ENCODE measurements around the gene ABHD10. TPM values are rescaled to one million over a fixed set of nuclear protein-coding genes. Genes with fewer than 3 reads are reported as not detected.

The ABHD10 gene
- total RNA-seq, 1 experiment from 2014 or later = 30.3 TPM

- intact Hi-C loops (cut with micrococcal nuclease; ENCODE audit: unreplicated experiment) = no loop called here
These were observed 53.4 kb downstream of the ABHD10 start for GRCh38 chr3:112032098-112032731.

DNA sequence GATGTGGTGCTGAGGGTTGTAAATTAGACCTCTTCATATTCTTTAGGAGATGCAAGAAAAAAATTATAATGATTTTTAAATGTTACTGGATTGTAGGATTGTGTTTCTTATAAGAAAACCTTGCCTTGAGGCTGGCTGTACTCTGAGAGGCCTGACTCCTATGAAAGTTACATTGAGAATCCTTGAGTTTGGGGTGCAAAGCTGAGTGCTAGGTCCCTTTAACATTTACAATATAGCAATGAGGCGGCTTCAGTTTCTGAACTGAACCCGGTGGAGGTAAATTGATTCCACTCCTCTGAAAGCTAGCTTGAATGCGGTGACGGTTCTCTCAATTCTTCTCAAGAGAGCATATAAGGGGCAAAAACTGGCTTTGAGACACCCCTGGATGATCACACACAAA is 55.6 kb downstream of the ABHD10 start, which contains the start of gene TMPRSS7:
Gene TMPRSS7, plus strand, starts transcription at position 301 of the 400 bp plus-strand sequence. CDS start 110 bp downstream, outside the sequence.
- peaks cover 2% of the 10 kb centered on the region; the same call in 1 of the 2 replicates for H3K27me3 ChIP-seq (ENCODE audit: control insufficient read depth, insufficient read depth, low read length)
- H3K36me3 ChIP-seq (ENCODE audit: control insufficient read depth, insufficient read depth, low read length) = no peaks in the 10 kb centered on the region
- POLR2A ChIA-PET = no interaction called here
- in situ Hi-C loops (cut with HindIII; ENCODE audit: low pct_unique_long_range_greater_than_20kb, low sequenced_read_pairs) = no loop called here
- no TSS peak for BruUV-seq (replicated peaks)
- H3K4me1 ChIP-seq (ENCODE audit: control insufficient read depth, insufficient read depth, low read length) = no peaks in the 10 kb centered on the region
- intact Hi-C loops (cut with micrococcal nuclease; ENCODE audit: unreplicated experiment) = no loop called here
- H3K9me3 ChIP-seq (ENCODE audit: control insufficient read depth, insufficient read depth, low read depth, low read length) = no peaks in the 10 kb centered on the region
- CTCF ChIA-PET = interaction anchor here (0.6 kb wide), 1 partner anchor 59 kb away, joined by 3 read pairs; no protein-coding TSS in a partner anchor
- H3K4me3 ChIP-seq (ENCODE audit: low read depth in 2 of 2, low read length in 2 of 2) = no peak within 1 kb of the TSS
- H3K27ac ChIP-seq (ENCODE audit: low read length) = no peak within 1 kb of the TSS
- DNase-seq (ENCODE audit: low read depth, low spot score) = no peak
- TF ChIP-seq TCF7L2 (IDR thresholded peaks at IDR 0.05; ENCODE audit: low read depth, low read length) (no peak), REST (IDR thresholded peaks at IDR 0.05; ENCODE audit: insufficient read depth in 1 of 2, low read depth in 2 of 2, low read length in 1 of 2) (no peak), POLR2AphosphoS5 (IDR thresholded peaks at IDR 0.05; ENCODE audit: low read depth, low read length) (no peak), SIN3A (IDR thresholded peaks at IDR 0.05; ENCODE audit: borderline replicate concordance, insufficient read depth, low read depth, low read length) (no peak)
- TF ChIP-seq, protein P1, sequence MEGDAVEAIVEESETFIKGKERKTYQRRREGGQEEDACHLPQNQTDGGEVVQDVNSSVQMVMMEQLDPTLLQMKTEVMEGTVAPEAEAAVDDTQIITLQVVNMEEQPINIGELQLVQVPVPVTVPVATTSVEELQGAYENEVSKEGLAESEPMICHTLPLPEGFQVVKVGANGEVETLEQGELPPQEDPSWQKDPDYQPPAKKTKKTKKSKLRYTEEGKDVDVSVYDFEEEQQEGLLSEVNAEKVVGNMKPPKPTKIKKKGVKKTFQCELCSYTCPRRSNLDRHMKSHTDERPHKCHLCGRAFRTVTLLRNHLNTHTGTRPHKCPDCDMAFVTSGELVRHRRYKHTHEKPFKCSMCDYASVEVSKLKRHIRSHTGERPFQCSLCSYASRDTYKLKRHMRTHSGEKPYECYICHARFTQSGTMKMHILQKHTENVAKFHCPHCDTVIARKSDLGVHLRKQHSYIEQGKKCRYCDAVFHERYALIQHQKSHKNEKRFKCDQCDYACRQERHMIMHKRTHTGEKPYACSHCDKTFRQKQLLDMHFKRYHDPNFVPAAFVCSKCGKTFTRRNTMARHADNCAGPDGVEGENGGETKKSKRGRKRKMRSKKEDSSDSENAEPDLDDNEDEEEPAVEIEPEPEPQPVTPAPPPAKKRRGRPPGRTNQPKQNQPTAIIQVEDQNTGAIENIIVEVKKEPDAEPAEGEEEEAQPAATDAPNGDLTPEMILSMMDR (IDR thresholded peaks at IDR 0.05) = no peak
- ATAC-seq = no peak

More at GRCh38 chr3:112032098-112032731, 53.4 kb downstream of the ABHD10 start:
- H3K36me3 ChIP-seq (ENCODE audit: control insufficient read depth, insufficient read depth, low read length) = no peaks in the 10 kb centered on the region
- ChIA-PET POLR2A (no interaction called here), CTCF (no interaction called here)
- no peak for DNase-seq (ENCODE audit: low read depth, low spot score)
- no peak overlapping the region for H3K27ac ChIP-seq (ENCODE audit: low read length)
- no peaks in the 10 kb centered on the region for H3K4me1 ChIP-seq (ENCODE audit: control insufficient read depth, insufficient read depth, low read length)
- TF ChIP-seq SIN3A (IDR thresholded peaks at IDR 0.05; ENCODE audit: borderline replicate concordance, insufficient read depth, low read depth, low read length) (no peak), TCF7L2 (IDR thresholded peaks at IDR 0.05; ENCODE audit: low read depth, low read length) (no peak), REST (IDR thresholded peaks at IDR 0.05; ENCODE audit: insufficient read depth in 1 of 2, low read depth in 2 of 2, low read length in 1 of 2) (no peak), POLR2AphosphoS5 (IDR thresholded peaks at IDR 0.05; ENCODE audit: low read depth, low read length) (no peak)
- no TSS peak for BruUV-seq (replicated peaks)
- in situ Hi-C loops (cut with HindIII; ENCODE audit: low pct_unique_long_range_greater_than_20kb, low sequenced_read_pairs) = no loop called here
- no peak overlapping the region for H3K4me3 ChIP-seq (ENCODE audit: low read depth in 2 of 2, low read length in 2 of 2)
- peaks cover 2% of the 10 kb centered on the region for H3K27me3 ChIP-seq (ENCODE audit: control insufficient read depth, insufficient read depth, low read length)
- no peak for ATAC-seq
- H3K9me3 ChIP-seq (ENCODE audit: control insufficient read depth, insufficient read depth, low read depth, low read length) = no peaks in the 10 kb centered on the region
